ENCODE measurements around the gene PGAM2. TPM values are rescaled to one million over a fixed set of nuclear protein-coding genes. Genes with fewer than 3 reads are reported as not detected.

Gene PGAM2
- total RNA-seq, 4 donors from 2014 or later, result not detected

- ATAC-seq (ENCODE audit: low FRiP score), result no peak
- TF ChIP-seq, protein P1, sequence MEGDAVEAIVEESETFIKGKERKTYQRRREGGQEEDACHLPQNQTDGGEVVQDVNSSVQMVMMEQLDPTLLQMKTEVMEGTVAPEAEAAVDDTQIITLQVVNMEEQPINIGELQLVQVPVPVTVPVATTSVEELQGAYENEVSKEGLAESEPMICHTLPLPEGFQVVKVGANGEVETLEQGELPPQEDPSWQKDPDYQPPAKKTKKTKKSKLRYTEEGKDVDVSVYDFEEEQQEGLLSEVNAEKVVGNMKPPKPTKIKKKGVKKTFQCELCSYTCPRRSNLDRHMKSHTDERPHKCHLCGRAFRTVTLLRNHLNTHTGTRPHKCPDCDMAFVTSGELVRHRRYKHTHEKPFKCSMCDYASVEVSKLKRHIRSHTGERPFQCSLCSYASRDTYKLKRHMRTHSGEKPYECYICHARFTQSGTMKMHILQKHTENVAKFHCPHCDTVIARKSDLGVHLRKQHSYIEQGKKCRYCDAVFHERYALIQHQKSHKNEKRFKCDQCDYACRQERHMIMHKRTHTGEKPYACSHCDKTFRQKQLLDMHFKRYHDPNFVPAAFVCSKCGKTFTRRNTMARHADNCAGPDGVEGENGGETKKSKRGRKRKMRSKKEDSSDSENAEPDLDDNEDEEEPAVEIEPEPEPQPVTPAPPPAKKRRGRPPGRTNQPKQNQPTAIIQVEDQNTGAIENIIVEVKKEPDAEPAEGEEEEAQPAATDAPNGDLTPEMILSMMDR (IDR thresholded peaks at IDR 0.05), result no peak
- no peak for DNase-seq (ENCODE audit: low spot score)
Measured at GRCh38 chr7:44097064-44097932, 31.9 kb upstream of the PGAM2 start.

GRCh38 chr7:44096326-44096881, 31.0 kb upstream of the PGAM2 start:
- DNase-seq (ENCODE audit: low spot score) (no peak), ATAC-seq (ENCODE audit: low FRiP score) (no peak)
- TF ChIP-seq, protein P1 (IDR thresholded peaks at IDR 0.05), result no peak

DNA sequence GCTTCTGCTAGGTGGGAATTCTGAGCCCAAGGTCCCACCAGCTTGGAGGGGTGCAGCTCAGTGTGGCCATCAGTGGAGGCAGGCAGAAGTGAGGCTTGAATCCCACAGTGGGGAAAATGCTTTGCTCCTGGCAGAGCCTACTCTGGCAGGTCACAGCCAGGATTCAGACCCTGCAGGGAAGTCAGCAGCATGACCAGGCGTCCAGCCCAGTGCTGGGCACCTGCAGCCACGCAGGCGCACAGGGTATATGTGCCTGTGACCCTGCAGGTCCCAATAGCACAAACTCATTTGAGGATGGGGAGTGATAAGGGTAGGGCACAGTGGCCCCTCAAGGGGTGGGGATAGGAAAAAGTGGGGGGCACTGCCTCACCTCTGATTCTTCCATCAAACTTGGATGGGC, 30.4 kb upstream of the PGAM2 start:
- TF ChIP-seq, protein P1 (IDR thresholded peaks at IDR 0.05), result no peak
- no peak for DNase-seq (ENCODE audit: low spot score)
- ATAC-seq (ENCODE audit: low FRiP score), result no peak

DNA sequence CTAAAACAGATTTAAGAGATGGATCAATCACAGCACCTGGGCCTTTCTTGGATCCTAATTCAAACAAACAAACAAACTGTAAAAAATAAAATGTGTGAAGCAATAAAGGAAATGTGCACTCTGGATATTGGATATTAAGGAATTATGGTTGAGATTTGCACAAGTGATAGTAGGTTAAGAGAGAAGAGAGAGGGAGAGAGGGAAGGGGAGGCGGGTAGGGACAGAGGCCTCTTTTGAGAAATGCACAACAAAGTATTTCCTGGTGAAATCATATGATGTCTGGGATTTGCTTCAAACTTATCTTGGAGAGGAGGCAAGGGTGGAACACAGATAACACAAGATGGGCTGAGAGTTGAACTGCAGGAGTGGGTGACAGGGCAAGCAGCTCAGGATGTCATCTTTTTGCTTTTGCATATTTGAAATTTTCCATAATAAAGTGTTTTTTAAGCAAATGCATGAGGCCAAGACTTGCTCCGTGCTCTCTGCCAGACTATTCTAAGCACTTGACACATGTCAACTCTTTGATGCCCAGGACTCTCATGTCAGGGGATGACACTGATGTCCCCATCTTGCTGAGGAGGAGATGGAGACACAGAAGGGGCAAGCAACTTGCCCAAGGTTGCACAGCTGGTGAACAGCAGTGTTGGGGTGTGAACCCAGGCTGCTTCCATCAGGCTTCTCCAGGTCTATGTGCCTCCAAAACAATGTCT, 29.7 kb upstream of the PGAM2 start:
- DNase-seq (ENCODE audit: low spot score), result no peak
- ATAC-seq (ENCODE audit: low FRiP score), result no peak
- TF ChIP-seq, protein P1 (IDR thresholded peaks at IDR 0.05), result no peak

GRCh38 chr7:44094365-44094764, 29.0 kb upstream of the PGAM2 start:
- ATAC-seq (ENCODE audit: low FRiP score) (no peak), DNase-seq (ENCODE audit: low spot score) (no peak)
- TF ChIP-seq, protein P1 (IDR thresholded peaks at IDR 0.05), result no peak

DNA sequence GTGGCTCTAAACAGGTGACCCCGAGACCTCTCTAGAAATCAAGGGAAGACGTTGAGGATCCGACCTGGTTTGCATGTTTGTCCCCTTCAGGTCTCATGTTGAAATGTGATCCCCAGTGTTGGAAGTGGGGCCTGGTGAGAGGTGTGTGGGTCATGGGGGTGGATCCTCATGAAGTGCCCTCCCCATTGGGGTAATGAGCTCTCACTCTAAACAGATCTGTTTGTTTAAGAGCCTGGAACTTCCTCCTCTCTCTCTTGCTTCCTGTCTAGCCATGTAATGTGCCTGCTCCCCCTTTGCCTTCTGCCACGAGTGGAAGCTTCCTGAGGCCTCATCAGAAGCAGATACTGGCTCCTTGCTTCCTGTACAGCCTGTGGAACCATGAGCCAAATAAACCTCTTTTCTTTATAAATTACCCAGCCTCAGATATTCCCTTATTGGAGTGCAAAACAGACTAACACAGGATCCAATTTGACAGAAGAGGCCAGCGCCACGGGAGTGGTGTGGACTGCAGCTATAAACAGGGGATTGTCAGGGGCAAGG, 27.8 kb upstream of the PGAM2 start:
- ATAC-seq (ENCODE audit: low FRiP score), result no peak
- DNase-seq (ENCODE audit: low spot score), result no peak
- TF ChIP-seq, protein P1 (IDR thresholded peaks at IDR 0.05), result no peak

Measured in omental fat pad (tissue), 4 donors.